ENCODE measurements around the gene ACTR3C.

GRCh38 chr7:150335108-150335773 is 11.9 kb upstream of the ACTR3C start:
- TF ChIP-seq CTCF (IDR thresholded peaks at IDR 0.05) (no peak), EZH2 (IDR thresholded peaks at IDR 0.05; ENCODE audit: borderline replicate concordance, insufficient read depth, low read depth, low read length, poor library complexity, severe bottlenecking) (no peak)
